Measurements from ENCODE around the gene FRMD4A.

FRMD4A gene

GRCh38 chr10:14296065-14296709, 34.5 kb downstream of the FRMD4A start:
- DNase-seq (ENCODE audit: insufficient read length, low spot score) (no peak), FAIRE-seq (no peak)

- FAIRE-seq (no peak), DNase-seq (ENCODE audit: insufficient read length, low spot score) (no peak)
Observed at GRCh38 chr10:14294347-14295059, 36.2 kb downstream of the FRMD4A start.

- no peak for FAIRE-seq
- no peak for DNase-seq (ENCODE audit: insufficient read length, low spot score)
Observed at GRCh38 chr10:14293526-14293925, 37.2 kb downstream of the FRMD4A start.

- FAIRE-seq (no peak), DNase-seq (ENCODE audit: insufficient read length, low spot score) (no peak)
Observed at GRCh38 chr10:14291296-14291695, 39.4 kb downstream of the FRMD4A start.

- DNase-seq (ENCODE audit: insufficient read length, low spot score) (no peak), FAIRE-seq (no peak)
Observed at GRCh38 chr10:14285941-14286560, 44.7 kb downstream of the FRMD4A start.

GRCh38 chr10:14282276-14282675, 48.4 kb downstream of the FRMD4A start:
- FAIRE-seq, result no peak
- no peak for DNase-seq (ENCODE audit: insufficient read length, low spot score)

- no peak for FAIRE-seq
- no peak for DNase-seq (ENCODE audit: insufficient read length, low spot score)
Observed at GRCh38 chr10:14278533-14278932, 52.2 kb downstream of the FRMD4A start.

GRCh38 chr10:14276210-14276609, 54.5 kb downstream of the FRMD4A start:
- FAIRE-seq (no peak), DNase-seq (ENCODE audit: insufficient read length, low spot score) (no peak)

- FAIRE-seq (no peak), DNase-seq (ENCODE audit: insufficient read length, low spot score) (no peak)
Observed at GRCh38 chr10:14271621-14272020, 59.1 kb downstream of the FRMD4A start.

GRCh38 chr10:14270370-14270769, 60.4 kb downstream of the FRMD4A start:
- DNase-seq (ENCODE audit: insufficient read length, low spot score), result no peak
- FAIRE-seq, result no peak

- no peak for DNase-seq (ENCODE audit: insufficient read length, low spot score)
- no peak for FAIRE-seq
Observed at GRCh38 chr10:14265709-14266108, 65.0 kb downstream of the FRMD4A start.

- no peak for DNase-seq (ENCODE audit: insufficient read length, low spot score)
- no peak for FAIRE-seq
Observed at GRCh38 chr10:14262836-14263425, 67.8 kb downstream of the FRMD4A start.

- DNase-seq (ENCODE audit: insufficient read length, low spot score), result no peak
- FAIRE-seq, result no peak
Observed at GRCh38 chr10:14261336-14261735, 69.4 kb downstream of the FRMD4A start.

GRCh38 chr10:14259696-14260566, 70.8 kb downstream of the FRMD4A start:
- DNase-seq (ENCODE audit: insufficient read length, low spot score) (no peak), FAIRE-seq (no peak)

- FAIRE-seq (no peak), DNase-seq (ENCODE audit: insufficient read length, low spot score) (no peak)
Observed at GRCh38 chr10:14254368-14254767, 76.4 kb downstream of the FRMD4A start.

GRCh38 chr10:14253711-14254110, 77.0 kb downstream of the FRMD4A start:
- FAIRE-seq, result no peak

GRCh38 chr10:14253079-14253478, 77.6 kb downstream of the FRMD4A start:
- DNase-seq (ENCODE audit: insufficient read length, low spot score) (no peak), FAIRE-seq (no peak)

More at GRCh38 chr10:14253711-14254110, 77.0 kb downstream of the FRMD4A start:
- no peak for DNase-seq (ENCODE audit: insufficient read length, low spot score)

GRCh38 chr10:14250496-14251076, 80.1 kb downstream of the FRMD4A start:
- no peak for FAIRE-seq

GRCh38 chr10:14247377-14248116, 83.2 kb downstream of the FRMD4A start:
- FAIRE-seq (no peak), DNase-seq (ENCODE audit: insufficient read length, low spot score) (no peak)

More at GRCh38 chr10:14250496-14251076, 80.1 kb downstream of the FRMD4A start:
- no peak for DNase-seq (ENCODE audit: insufficient read length, low spot score)
